Neural cell (in vitro differentiated cells): ENCODE measurements around the gene NCF2. TPM values are rescaled to one million over a fixed set of nuclear protein-coding genes. Genes with fewer than 3 reads are reported as not detected.

ENCODE experiments used
- H2AFZ ChIP-seq: fragments of 200-600, 300-800 bp; sonication (generic), shearing (Covaris generic); 2 replicates; pipeline ENCODE4 v1.6.0; 2014; ENCODE audit warnings: low read depth, mild to moderate bottlenecking, antibody characterized with exemption, low read length, moderate library complexity
- H3F3A ChIP-seq: fragments of 200-600 bp; shearing (Covaris generic); 2 replicates; pipeline ENCODE4 v1.6.1; 2016; ENCODE audit warnings: mild to moderate bottlenecking, moderate library complexity, mixed read lengths, antibody characterized with exemption, low read length; ENCODE audit not compliant: insufficient read depth, poor library complexity, severe bottlenecking
- H3K27ac ChIP-seq: fragments of 200-600, 300-800 bp; sonication (generic), shearing (Covaris generic); 2 replicates; pipeline ENCODE4 v1.5.1; 2014; ENCODE audit warnings: mild to moderate bottlenecking, low read length, moderate library complexity
- H3K27me3 ChIP-seq: fragments of 300-800, 200-600 bp; sonication (generic), shearing (Covaris generic); 2 replicates; pipeline ENCODE4 v1.6.0; 2014; ENCODE audit warnings: mild to moderate bottlenecking, low read depth, low read length, moderate library complexity; ENCODE audit not compliant: insufficient read depth
- H3K36me3 ChIP-seq: fragments of 300-800, 200-600 bp; sonication (generic), shearing (Covaris generic); 2 replicates; pipeline ENCODE4 v1.5.1; 2014; ENCODE audit warnings: mild to moderate bottlenecking, antibody characterized with exemption, low read length, moderate library complexity; ENCODE audit not compliant: insufficient read depth
- H3K4me2 ChIP-seq: fragments of 300-800, 200-600 bp; sonication (generic), shearing (Covaris generic); 2 replicates; pipeline ENCODE4 v1.6.0; 2014; ENCODE audit warnings: mild to moderate bottlenecking, low read length
- H3K4me3 ChIP-seq: fragments of 300-800, 200-600 bp; sonication (generic), shearing (Covaris generic); 2 replicates; pipeline ENCODE4 v1.5.1; 2014; ENCODE audit warnings: mild to moderate bottlenecking, low read length, moderate library complexity
- H3K79me2 ChIP-seq: fragments of 200-600 bp; shearing (Covaris generic); replicated peaks from 2 replicates; pipeline ENCODE4 v1.6.0; 2014; ENCODE audit warnings: mild to moderate bottlenecking, low read length, moderate library complexity; ENCODE audit not compliant: insufficient read depth
- H3K9ac ChIP-seq: fragments of 300-800, 200-600 bp; sonication (generic), shearing (Covaris generic); 2 replicates; pipeline ENCODE4 v1.6.1; 2016; ENCODE audit warnings: mild to moderate bottlenecking, low read length, mixed read lengths
- H3K9me2 ChIP-seq: fragments of 200-600 bp; shearing (Covaris generic); 2 replicates; pipeline ENCODE4 v1.6.1; 2016; ENCODE audit warnings: mild to moderate bottlenecking, low read length, mixed read lengths; ENCODE audit not compliant: insufficient read depth
- H3K9me3 ChIP-seq: fragments of 200-600, 300-800 bp; sonication (generic), shearing (Covaris generic); 2 replicates; pipeline ENCODE4 v1.6.1; 2016; ENCODE audit warnings: mild to moderate bottlenecking, mixed run types, low read length, moderate library complexity, mixed read lengths
- H4K20me1 ChIP-seq: fragments of 200-600 bp; shearing (Covaris generic); 2 replicates; pipeline ENCODE4 v1.6.1; 2016; ENCODE audit warnings: mild to moderate bottlenecking, mixed run types; ENCODE audit not compliant: insufficient read depth
- EP300 ChIP-seq: fragments of 450-650 bp; conservative IDR thresholded peaks from 2 replicates; pipeline ENCODE4 v1.6.1; 2014; ENCODE audit warnings: antibody characterized with exemption, mild to moderate bottlenecking, moderate library complexity; ENCODE audit not compliant: poor library complexity, severe bottlenecking
- EZH2 ChIP-seq: fragments of 200-600, 300-800 bp; shearing (Covaris generic), sonication (generic); IDR thresholded peaks from 2 replicates; pipeline ENCODE4 v1.6.1; 2014; ENCODE audit warnings: antibody characterized with exemption, low read length, borderline replicate concordance, mild to moderate bottlenecking; ENCODE audit not compliant: insufficient read depth, poor library complexity, severe bottlenecking
- MXI1 ChIP-seq: fragments of 450-650 bp; conservative IDR thresholded peaks from 2 replicates; pipeline ENCODE4 v1.6.1; 2014; ENCODE audit warnings: antibody characterized with exemption, mild to moderate bottlenecking; ENCODE audit not compliant: poor library complexity, severe bottlenecking
- POLR2AphosphoS5 ChIP-seq: IDR thresholded peaks from 2 replicates; pipeline ENCODE4 v1.6.1; 2012
- RAD21 ChIP-seq: fragments of 450-650 bp; conservative IDR thresholded peaks from 2 replicates; pipeline ENCODE4 v1.6.1; 2014; ENCODE audit warnings: antibody characterized with exemption, mild to moderate bottlenecking, moderate library complexity
- SMC3 ChIP-seq: fragments of 450-650 bp; conservative IDR thresholded peaks from 2 replicates; pipeline ENCODE4 v1.6.1; 2014; ENCODE audit warnings: antibody characterized with exemption, mild to moderate bottlenecking, moderate library complexity; ENCODE audit not compliant: poor library complexity
- TAF1 ChIP-seq: IDR thresholded peaks from 2 replicates; pipeline ENCODE4 v1.6.1; 2012; ENCODE audit warnings: low read depth
- polyA plus RNA-seq: library from polyadenylated mRNA; depleted of rRNA; stranded (reverse); fragments of >200 nt; gene quantifications from 2 replicates; pipeline ENCODE4 v1.2.3, GENCODE V29; 2014
- TF ChIP-seq, protein P1 (sequence below): IDR thresholded peaks from 2 replicates; pipeline ENCODE4 v1.6.1; 2012; ENCODE audit warnings: borderline replicate concordance
- TF ChIP-seq, protein P2 (sequence below): fragments of 450-650 bp; IDR thresholded peaks from 2 replicates; pipeline ENCODE4 v1.5.1; 2014; ENCODE audit warnings: antibody characterized with exemption, mild to moderate bottlenecking, moderate library complexity; ENCODE audit not compliant: poor library complexity, severe bottlenecking

The NCF2 gene
- polyA plus RNA-seq, 1 donor from 2014 or later: not detected

GRCh38 chr1:183635099-183635605 lies 44.9 kb upstream of the NCF2 start:
- H3K9ac ChIP-seq: peak overlapping the region; percentile 85
- H3K4me3 ChIP-seq: peak overlapping the region; percentile 82
- H3K27me3 ChIP-seq: no peaks in the 10 kb centered on the region
- no peak for TF ChIP-seq RAD21
- peak; percentile 3 for TF ChIP-seq MXI1
- peak overlapping the region; percentile 75 for H3K4me2 ChIP-seq
- H2AFZ ChIP-seq: peak overlapping the region; percentile 25
- no peaks in the 10 kb centered on the region for H3K9me2 ChIP-seq
- peaks cover 62% of the 10 kb centered on the region for H3K79me2 ChIP-seq
- no peaks in the 10 kb centered on the region for H3K9me3 ChIP-seq
- no peaks in the 10 kb centered on the region for H3K36me3 ChIP-seq
- H3K27ac ChIP-seq: peak overlapping the region; percentile 87
- no peaks in the 10 kb centered on the region for H4K20me1 ChIP-seq
- H3F3A ChIP-seq: no peaks in the 10 kb centered on the region

DNA sequence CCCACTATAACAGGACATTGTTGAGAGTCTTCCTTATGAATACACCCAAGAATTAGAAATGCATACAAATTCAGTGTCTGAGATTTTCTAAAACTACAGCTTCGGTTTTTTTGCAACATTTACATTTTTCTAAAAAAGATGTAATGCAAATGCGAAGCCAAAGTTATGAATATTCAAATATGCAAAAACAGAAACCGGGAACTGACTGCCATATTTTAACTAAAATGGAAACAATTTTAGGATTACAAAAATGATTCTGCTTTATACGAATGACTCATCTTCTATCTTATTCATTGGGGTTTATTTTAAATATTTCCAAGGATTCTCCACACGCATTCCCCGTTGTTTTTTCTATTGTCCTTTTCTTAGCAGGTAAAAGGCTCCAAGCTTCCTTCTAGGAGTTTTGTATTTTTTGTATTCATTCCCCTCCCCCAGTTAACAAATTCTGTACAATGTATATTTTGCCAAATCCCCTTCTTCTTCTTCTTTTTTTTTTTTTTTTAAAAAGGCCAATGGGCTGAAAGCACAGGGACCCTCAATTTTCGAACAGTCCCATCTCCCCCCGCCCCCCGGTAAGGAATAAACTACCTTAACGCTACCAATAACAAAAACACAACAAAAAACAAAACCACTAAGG lies 44.3 kb upstream of the NCF2 start:
- Histone ChIP-seq H2AFZ (no peak overlapping the region), H3K4me3 (peak overlapping the region; percentile 82), H3K36me3 (no peaks in the 10 kb centered on the region), H4K20me1 (no peaks in the 10 kb centered on the region), H3K27me3 (no peaks in the 10 kb centered on the region), H3K4me2 (peak overlapping the region; percentile 75), H3K9ac (peak overlapping the region; percentile 85), H3K27ac (peak overlapping the region; percentile 87), H3F3A (no peaks in the 10 kb centered on the region), H3K9me3 (no peaks in the 10 kb centered on the region), H3K79me2 (peaks cover 61% of the 10 kb centered on the region), H3K9me2 (no peaks in the 10 kb centered on the region)
- TF ChIP-seq EZH2 (no peak), SMC3 (no peak), POLR2AphosphoS5 (no peak), MXI1 (no peak), EP300 (no peak), TAF1 (no peak)
- TF ChIP-seq, protein P1, sequence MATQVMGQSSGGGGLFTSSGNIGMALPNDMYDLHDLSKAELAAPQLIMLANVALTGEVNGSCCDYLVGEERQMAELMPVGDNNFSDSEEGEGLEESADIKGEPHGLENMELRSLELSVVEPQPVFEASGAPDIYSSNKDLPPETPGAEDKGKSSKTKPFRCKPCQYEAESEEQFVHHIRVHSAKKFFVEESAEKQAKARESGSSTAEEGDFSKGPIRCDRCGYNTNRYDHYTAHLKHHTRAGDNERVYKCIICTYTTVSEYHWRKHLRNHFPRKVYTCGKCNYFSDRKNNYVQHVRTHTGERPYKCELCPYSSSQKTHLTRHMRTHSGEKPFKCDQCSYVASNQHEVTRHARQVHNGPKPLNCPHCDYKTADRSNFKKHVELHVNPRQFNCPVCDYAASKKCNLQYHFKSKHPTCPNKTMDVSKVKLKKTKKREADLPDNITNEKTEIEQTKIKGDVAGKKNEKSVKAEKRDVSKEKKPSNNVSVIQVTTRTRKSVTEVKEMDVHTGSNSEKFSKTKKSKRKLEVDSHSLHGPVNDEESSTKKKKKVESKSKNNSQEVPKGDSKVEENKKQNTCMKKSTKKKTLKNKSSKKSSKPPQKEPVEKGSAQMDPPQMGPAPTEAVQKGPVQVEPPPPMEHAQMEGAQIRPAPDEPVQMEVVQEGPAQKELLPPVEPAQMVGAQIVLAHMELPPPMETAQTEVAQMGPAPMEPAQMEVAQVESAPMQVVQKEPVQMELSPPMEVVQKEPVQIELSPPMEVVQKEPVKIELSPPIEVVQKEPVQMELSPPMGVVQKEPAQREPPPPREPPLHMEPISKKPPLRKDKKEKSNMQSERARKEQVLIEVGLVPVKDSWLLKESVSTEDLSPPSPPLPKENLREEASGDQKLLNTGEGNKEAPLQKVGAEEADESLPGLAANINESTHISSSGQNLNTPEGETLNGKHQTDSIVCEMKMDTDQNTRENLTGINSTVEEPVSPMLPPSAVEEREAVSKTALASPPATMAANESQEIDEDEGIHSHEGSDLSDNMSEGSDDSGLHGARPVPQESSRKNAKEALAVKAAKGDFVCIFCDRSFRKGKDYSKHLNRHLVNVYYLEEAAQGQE: no peak

- H3K4me3 ChIP-seq: peak overlapping the region; percentile 82
- H3K36me3 ChIP-seq: no peaks in the 10 kb centered on the region
- H3K9me3 ChIP-seq: no peaks in the 10 kb centered on the region
- H2AFZ ChIP-seq: no peak overlapping the region
- H3F3A ChIP-seq: no peaks in the 10 kb centered on the region
- no peaks in the 10 kb centered on the region for H3K9me2 ChIP-seq
- H3K4me2 ChIP-seq: peak overlapping the region; percentile 75
- H3K9ac ChIP-seq: peak overlapping the region; percentile 85
- no peaks in the 10 kb centered on the region for H4K20me1 ChIP-seq
- TF ChIP-seq EP300 (peak; percentile 39), SMC3 (peak; percentile 63), TAF1 (no peak), POLR2AphosphoS5 (peak; percentile 77), MXI1 (peak; percentile 51), RAD21 (no peak), EZH2 (no peak)
- TF ChIP-seq, protein P2, sequence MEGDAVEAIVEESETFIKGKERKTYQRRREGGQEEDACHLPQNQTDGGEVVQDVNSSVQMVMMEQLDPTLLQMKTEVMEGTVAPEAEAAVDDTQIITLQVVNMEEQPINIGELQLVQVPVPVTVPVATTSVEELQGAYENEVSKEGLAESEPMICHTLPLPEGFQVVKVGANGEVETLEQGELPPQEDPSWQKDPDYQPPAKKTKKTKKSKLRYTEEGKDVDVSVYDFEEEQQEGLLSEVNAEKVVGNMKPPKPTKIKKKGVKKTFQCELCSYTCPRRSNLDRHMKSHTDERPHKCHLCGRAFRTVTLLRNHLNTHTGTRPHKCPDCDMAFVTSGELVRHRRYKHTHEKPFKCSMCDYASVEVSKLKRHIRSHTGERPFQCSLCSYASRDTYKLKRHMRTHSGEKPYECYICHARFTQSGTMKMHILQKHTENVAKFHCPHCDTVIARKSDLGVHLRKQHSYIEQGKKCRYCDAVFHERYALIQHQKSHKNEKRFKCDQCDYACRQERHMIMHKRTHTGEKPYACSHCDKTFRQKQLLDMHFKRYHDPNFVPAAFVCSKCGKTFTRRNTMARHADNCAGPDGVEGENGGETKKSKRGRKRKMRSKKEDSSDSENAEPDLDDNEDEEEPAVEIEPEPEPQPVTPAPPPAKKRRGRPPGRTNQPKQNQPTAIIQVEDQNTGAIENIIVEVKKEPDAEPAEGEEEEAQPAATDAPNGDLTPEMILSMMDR: peak; percentile 88
- TF ChIP-seq, protein P1: no peak
- peak overlapping the region; percentile 87 for H3K27ac ChIP-seq
- peaks cover 61% of the 10 kb centered on the region for H3K79me2 ChIP-seq
- H3K27me3 ChIP-seq: no peaks in the 10 kb centered on the region
These were observed 43.6 kb upstream of the NCF2 start for GRCh38 chr1:183633676-183634343.
